Measurements from ENCODE around the gene CT47B1. TPM values are rescaled to one million over a fixed set of nuclear protein-coding genes. Genes with fewer than 3 reads are reported as not detected.
"Not testable (repeated sequence)": the region's sequence is repeated elsewhere in the genome, so short reads cannot be mapped to it uniquely, and the experiment has no call there.

The CT47B1 gene
- total RNA-seq = not detected in 2 replicates

DNA sequence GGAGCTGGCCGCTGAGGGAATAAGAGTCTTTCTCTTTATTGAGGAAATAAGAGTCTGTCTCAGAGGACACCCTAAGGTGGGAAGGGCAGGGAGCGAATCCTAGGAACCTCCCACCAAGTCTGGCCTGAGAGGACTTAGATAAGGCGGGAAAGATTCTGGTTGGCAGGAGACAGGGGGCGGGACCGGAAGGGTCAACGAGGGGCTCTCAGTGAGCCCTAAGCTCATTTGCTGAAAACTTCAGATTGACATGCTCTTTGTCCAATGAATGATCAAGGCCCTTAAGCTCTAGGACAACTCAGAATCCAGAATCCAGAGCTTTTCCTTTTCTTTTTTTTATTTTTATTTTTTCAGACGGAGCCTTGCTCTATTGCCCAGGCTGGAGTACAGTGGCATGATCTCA is at the start of gene CT47B1:
TSS of gene CT47B1 (minus strand) at position 101 of the 400 bp plus-strand sequence. CDS start 196 bp downstream, outside the sequence.
- H3K4me3 ChIP-seq (ENCODE audit: low read depth, low read length); DNase-seq (ENCODE audit: low read depth): not testable (repeated sequence)

- no peak overlapping the region for H3K4me3 ChIP-seq (ENCODE audit: low read depth, low read length)
- TF ChIP-seq, protein P1, sequence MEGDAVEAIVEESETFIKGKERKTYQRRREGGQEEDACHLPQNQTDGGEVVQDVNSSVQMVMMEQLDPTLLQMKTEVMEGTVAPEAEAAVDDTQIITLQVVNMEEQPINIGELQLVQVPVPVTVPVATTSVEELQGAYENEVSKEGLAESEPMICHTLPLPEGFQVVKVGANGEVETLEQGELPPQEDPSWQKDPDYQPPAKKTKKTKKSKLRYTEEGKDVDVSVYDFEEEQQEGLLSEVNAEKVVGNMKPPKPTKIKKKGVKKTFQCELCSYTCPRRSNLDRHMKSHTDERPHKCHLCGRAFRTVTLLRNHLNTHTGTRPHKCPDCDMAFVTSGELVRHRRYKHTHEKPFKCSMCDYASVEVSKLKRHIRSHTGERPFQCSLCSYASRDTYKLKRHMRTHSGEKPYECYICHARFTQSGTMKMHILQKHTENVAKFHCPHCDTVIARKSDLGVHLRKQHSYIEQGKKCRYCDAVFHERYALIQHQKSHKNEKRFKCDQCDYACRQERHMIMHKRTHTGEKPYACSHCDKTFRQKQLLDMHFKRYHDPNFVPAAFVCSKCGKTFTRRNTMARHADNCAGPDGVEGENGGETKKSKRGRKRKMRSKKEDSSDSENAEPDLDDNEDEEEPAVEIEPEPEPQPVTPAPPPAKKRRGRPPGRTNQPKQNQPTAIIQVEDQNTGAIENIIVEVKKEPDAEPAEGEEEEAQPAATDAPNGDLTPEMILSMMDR (conservative IDR thresholded peaks at IDR 0.05; ENCODE audit: low read depth, low read length) = no peak
- no peak for DNase-seq (ENCODE audit: low read depth)
Observed at GRCh38 chrX:120874678-120875557, 748 bp downstream of the CT47B1 start.

- TF ChIP-seq, protein P1 (conservative IDR thresholded peaks at IDR 0.05; ENCODE audit: low read depth, low read length) = peak; percentile 19
- no peak overlapping the region for H3K4me3 ChIP-seq (ENCODE audit: low read depth, low read length)
- DNase-seq (ENCODE audit: low read depth) = no peak
Observed at GRCh38 chrX:120857240-120857639, 18.4 kb downstream of the CT47B1 start.

- TF ChIP-seq, protein P1 (conservative IDR thresholded peaks at IDR 0.05; ENCODE audit: low read depth, low read length) = peak; percentile 26
- no peak for DNase-seq (ENCODE audit: low read depth)
- H3K4me3 ChIP-seq (ENCODE audit: low read depth, low read length) = no peak overlapping the region
Observed at GRCh38 chrX:120840827-120841226, 34.8 kb downstream of the CT47B1 start.

DNA sequence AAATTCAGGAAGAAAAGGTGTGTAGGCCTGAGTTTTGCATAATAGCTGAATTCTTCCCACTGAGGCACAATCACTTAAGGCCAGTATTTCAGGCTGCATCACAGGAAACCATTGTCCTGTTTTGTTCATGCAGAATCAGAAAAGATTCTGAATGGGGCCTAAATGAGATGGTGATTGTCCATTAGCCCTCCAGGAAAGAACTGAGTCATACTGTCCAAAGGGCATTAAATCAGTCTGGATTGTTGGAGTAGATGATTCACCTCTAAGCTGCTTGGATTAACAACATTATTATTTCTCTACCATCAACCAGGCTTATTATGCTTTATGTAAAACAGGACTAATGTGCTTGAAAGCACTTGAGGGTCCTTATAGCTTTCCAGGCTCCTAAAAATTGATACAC is 36.2 kb downstream of the CT47B1 start:
- DNase-seq (ENCODE audit: low read depth) = no peak
- TF ChIP-seq, protein P1 (conservative IDR thresholded peaks at IDR 0.05; ENCODE audit: low read depth, low read length) = no peak
- no peak overlapping the region for H3K4me3 ChIP-seq (ENCODE audit: low read depth, low read length)

- H3K4me3 ChIP-seq (ENCODE audit: low read depth, low read length); DNase-seq (ENCODE audit: low read depth): not testable (repeated sequence)
Observed at GRCh38 chrX:120827213-120827612, 48.5 kb downstream of the CT47B1 start.

DNA sequence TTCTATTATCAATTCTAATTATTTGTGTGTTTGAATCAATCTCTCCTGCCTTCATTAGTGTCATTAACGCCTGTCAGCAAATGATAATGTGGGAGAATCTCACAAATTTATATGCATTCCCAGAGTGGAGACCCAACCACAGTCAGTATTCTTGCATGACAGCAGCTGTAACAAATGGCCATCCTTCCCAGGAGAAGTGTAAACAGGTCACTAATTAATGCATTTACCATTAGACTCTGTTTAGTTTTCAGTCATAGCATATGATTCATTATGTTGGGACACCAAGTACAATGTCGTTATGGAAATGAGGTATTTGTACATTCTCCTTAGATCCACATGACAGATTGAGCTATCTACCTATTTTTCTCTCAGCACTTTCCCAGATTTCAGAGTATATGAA is 50.5 kb downstream of the CT47B1 start:
- DNase-seq (ENCODE audit: low read depth) = no peak
- TF ChIP-seq, protein P1 (conservative IDR thresholded peaks at IDR 0.05; ENCODE audit: low read depth, low read length) = no peak
- H3K4me3 ChIP-seq (ENCODE audit: low read depth, low read length) = no peak overlapping the region

DNA sequence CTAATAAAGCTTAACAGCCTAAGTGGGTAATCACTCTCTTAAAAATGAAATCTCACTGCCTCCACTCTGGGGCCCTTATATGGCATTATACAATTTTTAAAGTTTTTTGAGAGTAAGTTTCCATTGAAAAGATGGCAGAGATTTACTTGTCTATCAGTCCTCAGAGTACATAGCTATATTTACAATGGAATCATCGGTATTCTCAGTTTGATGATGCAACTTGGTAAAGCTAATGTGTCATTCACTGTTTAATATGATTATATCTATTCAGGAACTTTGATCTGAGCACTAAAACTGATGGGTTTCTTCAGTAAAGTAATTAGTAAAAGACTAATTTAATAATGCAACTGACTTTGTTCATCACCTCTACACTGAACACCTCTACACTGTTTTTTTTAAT is 51.6 kb downstream of the CT47B1 start:
- TF ChIP-seq, protein P1 (conservative IDR thresholded peaks at IDR 0.05; ENCODE audit: low read depth, low read length) = no peak
- no peak overlapping the region for H3K4me3 ChIP-seq (ENCODE audit: low read depth, low read length)
- DNase-seq (ENCODE audit: low read depth) = no peak

Measured in epithelial cell of proximal tubule (primary cell).